ENCODE results near the gene REEP1.
"Not testable (repeated sequence)": the region's sequence is repeated elsewhere in the genome, so short reads cannot be mapped to it uniquely, and the experiment has no call there.

Gene REEP1

DNA sequence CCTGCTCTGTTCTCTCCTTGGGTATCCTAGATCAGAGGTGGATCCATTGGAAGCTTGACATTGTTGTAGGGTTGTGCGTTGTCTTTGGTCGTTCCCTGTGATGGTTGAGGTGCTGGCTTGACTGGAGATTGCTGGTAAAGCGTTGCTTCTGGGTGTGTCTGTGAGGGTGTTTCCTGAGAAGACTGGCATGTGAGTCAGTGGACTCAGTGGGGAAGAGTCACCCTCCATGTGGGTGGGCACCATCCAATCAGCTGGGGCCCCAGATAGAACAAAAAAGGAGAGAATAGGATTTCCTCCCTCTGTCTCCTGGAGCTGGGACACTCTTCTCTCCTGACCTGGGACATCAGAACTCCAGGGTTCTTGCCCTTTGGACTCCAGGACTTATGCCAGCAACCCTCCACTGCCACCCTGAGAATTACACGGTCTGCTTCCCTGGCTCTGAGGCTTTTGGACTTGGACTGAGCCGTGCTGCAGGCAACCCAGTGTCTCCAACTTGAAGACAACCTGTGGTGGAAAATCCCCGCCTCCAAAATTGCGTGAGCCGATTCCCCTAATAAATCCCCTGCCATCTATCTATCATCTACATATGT is 14.8 kb upstream of the REEP1 start:
- TF ChIP-seq, protein P1, sequence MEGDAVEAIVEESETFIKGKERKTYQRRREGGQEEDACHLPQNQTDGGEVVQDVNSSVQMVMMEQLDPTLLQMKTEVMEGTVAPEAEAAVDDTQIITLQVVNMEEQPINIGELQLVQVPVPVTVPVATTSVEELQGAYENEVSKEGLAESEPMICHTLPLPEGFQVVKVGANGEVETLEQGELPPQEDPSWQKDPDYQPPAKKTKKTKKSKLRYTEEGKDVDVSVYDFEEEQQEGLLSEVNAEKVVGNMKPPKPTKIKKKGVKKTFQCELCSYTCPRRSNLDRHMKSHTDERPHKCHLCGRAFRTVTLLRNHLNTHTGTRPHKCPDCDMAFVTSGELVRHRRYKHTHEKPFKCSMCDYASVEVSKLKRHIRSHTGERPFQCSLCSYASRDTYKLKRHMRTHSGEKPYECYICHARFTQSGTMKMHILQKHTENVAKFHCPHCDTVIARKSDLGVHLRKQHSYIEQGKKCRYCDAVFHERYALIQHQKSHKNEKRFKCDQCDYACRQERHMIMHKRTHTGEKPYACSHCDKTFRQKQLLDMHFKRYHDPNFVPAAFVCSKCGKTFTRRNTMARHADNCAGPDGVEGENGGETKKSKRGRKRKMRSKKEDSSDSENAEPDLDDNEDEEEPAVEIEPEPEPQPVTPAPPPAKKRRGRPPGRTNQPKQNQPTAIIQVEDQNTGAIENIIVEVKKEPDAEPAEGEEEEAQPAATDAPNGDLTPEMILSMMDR (conservative IDR thresholded peaks at IDR 0.05; ENCODE audit: low read depth, low read length) = no peak
- DNase-seq (ENCODE audit: low read depth) = no peak
- H3K4me3 ChIP-seq (ENCODE audit: low read length) = no peak overlapping the region

DNA sequence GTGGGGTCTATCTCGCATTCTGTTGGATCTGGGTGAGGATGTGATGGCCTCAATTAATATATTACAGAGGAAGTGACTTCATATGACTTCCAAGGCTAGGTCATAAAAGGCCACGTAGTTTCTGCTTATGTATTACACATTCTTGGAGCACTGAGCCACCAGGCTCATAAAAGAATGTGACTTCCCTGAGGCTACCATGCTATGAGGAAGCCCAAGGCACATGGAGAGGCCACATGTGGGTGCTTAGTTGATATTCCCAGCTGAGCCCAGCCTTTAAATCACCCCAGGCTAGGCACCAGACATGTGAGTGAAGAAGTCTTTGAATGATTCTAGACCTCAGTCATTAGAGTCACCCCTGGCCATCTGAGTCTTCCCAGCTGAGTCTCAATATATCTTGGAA is 13.3 kb upstream of the REEP1 start:
- TF ChIP-seq, protein P1 (conservative IDR thresholded peaks at IDR 0.05; ENCODE audit: low read depth, low read length) = no peak
- no peak for DNase-seq (ENCODE audit: low read depth)
- no peak overlapping the region for H3K4me3 ChIP-seq (ENCODE audit: low read length)

DNA sequence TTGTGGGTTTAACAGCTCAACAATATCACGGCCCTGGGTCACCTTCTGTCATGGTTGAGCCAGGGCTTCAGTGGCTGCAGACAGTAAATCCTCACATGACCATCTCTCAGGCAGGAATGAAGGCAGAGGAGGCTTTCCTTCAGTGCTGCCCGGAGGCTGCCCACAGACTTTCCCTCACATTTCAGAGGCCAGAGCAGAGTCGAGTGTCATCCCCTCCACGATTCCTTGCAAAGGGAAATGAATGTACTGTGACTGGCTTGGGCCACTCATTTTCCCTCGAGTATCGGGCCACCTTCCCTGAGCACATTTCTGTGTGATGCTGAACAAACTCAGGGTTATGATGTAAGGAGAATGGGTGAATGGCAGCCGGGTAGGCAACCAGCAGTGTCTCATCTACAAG is 10.0 kb upstream of the REEP1 start:
- DNase-seq (ENCODE audit: low read depth) = no peak
- H3K4me3 ChIP-seq (ENCODE audit: low read length) = no peak overlapping the region
- TF ChIP-seq, protein P1 (conservative IDR thresholded peaks at IDR 0.05; ENCODE audit: low read depth, low read length) = no peak

DNA sequence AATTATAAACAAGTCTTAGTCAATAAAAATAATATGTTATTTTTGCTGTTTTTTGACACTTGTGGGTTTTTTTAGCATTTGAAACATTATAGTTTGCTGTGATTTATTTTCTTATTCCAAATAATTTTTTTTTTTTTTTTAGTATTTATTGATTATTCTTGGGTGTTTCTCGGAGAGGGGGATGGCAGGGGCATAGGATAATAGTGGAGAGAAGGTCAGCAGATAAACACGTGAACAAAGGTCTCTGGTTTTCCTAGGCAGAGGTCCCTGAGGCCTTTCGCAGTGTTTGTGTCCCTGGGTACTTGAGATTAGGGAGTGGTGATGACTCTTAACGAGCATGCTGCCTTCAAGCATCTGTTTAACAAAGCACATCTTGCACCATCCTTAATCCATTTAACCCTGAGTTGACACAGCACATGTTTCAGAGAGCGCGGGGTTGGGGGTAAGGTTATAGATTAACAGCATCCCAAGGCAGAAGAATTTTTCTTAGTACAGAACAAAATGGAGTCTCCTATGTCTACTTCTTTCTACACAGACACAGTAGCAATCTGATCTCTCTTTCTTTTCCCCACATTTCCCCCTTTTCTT is 8.5 kb upstream of the REEP1 start:
- not testable (repeated sequence) for DNase-seq (ENCODE audit: low read depth); H3K4me3 ChIP-seq (ENCODE audit: low read length)

DNA sequence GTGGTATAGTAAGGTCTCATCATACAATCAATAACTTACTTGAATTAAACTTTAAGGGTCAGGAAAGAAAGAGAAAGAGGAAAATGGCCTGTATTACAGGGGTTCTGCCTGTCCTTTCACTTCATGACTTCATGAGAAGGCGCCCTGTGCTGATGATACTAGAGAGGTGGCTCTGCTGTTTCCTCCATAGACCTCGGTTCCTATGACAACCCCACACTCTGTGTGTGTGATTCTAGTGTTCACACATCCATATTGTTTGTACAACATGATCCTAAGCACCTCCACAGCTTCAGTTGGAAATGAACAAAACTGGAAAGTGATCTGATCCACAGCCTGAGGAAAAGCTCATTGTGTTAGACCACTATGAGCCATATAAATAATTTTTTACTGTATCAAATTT is 7.0 kb upstream of the REEP1 start:
- H3K4me3 ChIP-seq (ENCODE audit: low read length) = no peak overlapping the region
- TF ChIP-seq, protein P1 (conservative IDR thresholded peaks at IDR 0.05; ENCODE audit: low read depth, low read length) = no peak

DNA sequence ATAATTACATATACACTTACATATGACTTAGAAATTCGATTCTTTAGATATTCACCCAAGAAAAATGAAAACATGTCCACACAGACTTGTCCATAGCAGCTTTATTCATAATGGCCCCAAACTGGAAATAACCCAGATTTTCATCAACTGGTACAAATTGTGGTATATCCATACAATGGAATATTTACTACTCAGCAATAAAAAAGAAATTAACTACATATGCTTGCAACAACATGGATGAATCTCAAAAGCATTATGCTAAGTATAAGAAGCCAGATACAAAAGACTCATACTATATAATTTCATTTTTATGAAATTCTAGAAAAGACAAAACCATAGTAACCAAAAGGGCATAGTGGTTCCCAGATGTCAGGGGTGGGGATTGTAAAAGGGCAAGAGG is 5.1 kb upstream of the REEP1 start:
- no peak overlapping the region for H3K4me3 ChIP-seq (ENCODE audit: low read length)
- DNase-seq (ENCODE audit: low read depth) = no peak
- TF ChIP-seq, protein P1 (conservative IDR thresholded peaks at IDR 0.05; ENCODE audit: low read depth, low read length) = no peak

More for the DNA sequence above, 7.0 kb upstream of the REEP1 start:
- no peak for DNase-seq (ENCODE audit: low read depth)

DNA sequence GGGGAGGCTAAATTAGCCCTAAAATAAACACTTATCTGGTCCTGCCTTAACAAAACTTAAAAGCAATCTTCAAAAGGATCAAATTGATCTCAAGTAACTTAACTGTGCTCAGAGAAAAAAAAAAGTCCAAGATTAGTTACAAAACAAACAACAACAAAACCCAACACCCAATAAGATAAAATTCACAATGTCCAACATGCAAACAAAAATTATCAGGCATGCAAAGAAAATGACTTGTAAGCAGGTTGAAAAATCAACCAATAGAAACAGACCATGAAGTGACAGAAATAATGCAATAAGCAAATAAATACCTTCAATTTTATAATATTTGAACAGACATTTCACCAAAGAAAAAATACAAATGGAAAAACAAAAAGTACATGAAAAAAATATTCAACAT is 4.0 kb upstream of the REEP1 start:
- no peak overlapping the region for H3K4me3 ChIP-seq (ENCODE audit: low read length)
- TF ChIP-seq, protein P1 (conservative IDR thresholded peaks at IDR 0.05; ENCODE audit: low read depth, low read length) = no peak
- no peak for DNase-seq (ENCODE audit: low read depth)

Measured in retinal pigment epithelial cell (primary cell).